ENCODE data around the gene GRIN3B.

GRCh38 chr19:960601-960938, 39.6 kb upstream of the GRIN3B start:
- TF ChIP-seq CTCF (conservative IDR thresholded peaks at IDR 0.05): no peak
- TF ChIP-seq EZH2 (IDR thresholded peaks at IDR 0.05; ENCODE audit: low read depth): no peak

Measured in PC-9 (cell line).